A673 (cell line): Measurements from ENCODE around the gene SETD4. TPM values are rescaled to one million over a fixed set of nuclear protein-coding genes. Genes with fewer than 3 reads are reported as not detected.

Experiments used
- BruUV-seq: library from RNA; stranded (reverse); fragments of 400-500 nt; replicated peaks from 2 replicates; lab custom pipeline; 2021; lab: Mats Ljungman, UMichigan
- CTCF ChIA-PET: fragments of 300-600 bp; sonication (Branson Sonifier 250); formaldehyde crosslinking; loops from one replicate; lab custom pipeline; 2022; ENCODE audit warnings: antibody characterized with exemption; lab: Charles Lee
- POLR2A ChIA-PET: fragments of 300-600 bp; sonication (Branson Sonifier 250); formaldehyde crosslinking; loops from one replicate; lab custom pipeline; 2022; ENCODE audit warnings: antibody characterized with exemption; ENCODE audit not compliant: low non-redundant PET; lab: Charles Lee
- DNase-seq: peaks from one replicate; pipeline ENCODE4 v3.0.0-alpha.2; 2015; ENCODE audit warnings: low spot score
- H3K27ac ChIP-seq: fragments of 200-600 bp; sonication (generic); 2 replicates; pipeline ENCODE4 v1.5.1; 2016; ENCODE audit warnings: mixed run types, low read depth, mild to moderate bottlenecking, mixed read lengths, antibody characterized with exemption, low read length; ENCODE audit not compliant: poor library complexity, severe bottlenecking
- H3K27me3 ChIP-seq: fragments of 200-600 bp; sonication (generic); replicated peaks from 2 replicates; pipeline ENCODE4 v1.6.1; 2017; ENCODE audit warnings: mixed run types, low read depth, mild to moderate bottlenecking, mixed read lengths, antibody characterized with exemption, low read length; ENCODE audit not compliant: insufficient read depth, poor library complexity
- H3K36me3 ChIP-seq: fragments of 200-600 bp; sonication (generic); 2 replicates; pipeline ENCODE4 v1.6.1; 2016; ENCODE audit warnings: mixed run types, mild to moderate bottlenecking, mixed read lengths, antibody characterized with exemption, low read length; ENCODE audit not compliant: insufficient read depth, poor library complexity, severe bottlenecking
- H3K4me1 ChIP-seq: fragments of 200-600 bp; sonication (generic); 2 replicates; pipeline ENCODE4 v1.6.1; 2017; ENCODE audit warnings: mixed run types, mild to moderate bottlenecking, mixed read lengths, antibody characterized with exemption, low read length; ENCODE audit not compliant: insufficient read depth, poor library complexity, severe bottlenecking
- H3K4me3 ChIP-seq: fragments of 200-600 bp; sonication (generic); 2 replicates; pipeline ENCODE4 v1.5.1; 2016; ENCODE audit warnings: low read depth, mixed run types, mild to moderate bottlenecking, mixed read lengths, low read length; ENCODE audit not compliant: poor library complexity, severe bottlenecking
- H3K9me3 ChIP-seq: fragments of 200-600 bp; sonication (generic); 2 replicates; pipeline ENCODE4 v1.6.1; 2016; ENCODE audit warnings: mixed run types, low read depth, mild to moderate bottlenecking, mixed read lengths, antibody characterized with exemption, low read length; ENCODE audit not compliant: poor library complexity, severe bottlenecking
- CTCF ChIP-seq: fragments of 300-800, 200-600 bp; sonication (generic); conservative IDR thresholded peaks from 2 replicates; pipeline ENCODE4 v1.5.1; 2017; ENCODE audit warnings: low read depth, mild to moderate bottlenecking, antibody characterized with exemption, low read length, moderate library complexity, mixed read lengths
- EZH2 ChIP-seq: fragments of 200-600 bp; sonication (generic); IDR thresholded peaks from 2 replicates; pipeline ENCODE4 v1.6.1; 2017; ENCODE audit warnings: borderline replicate concordance, low read depth, mild to moderate bottlenecking, mixed read lengths, antibody characterized with exemption, low read length; ENCODE audit not compliant: poor library complexity, severe bottlenecking
- intact Hi-C: fragments of 100-400 bp; cut with micrococcal nuclease; formaldehyde crosslinking; loops from one replicate; pipeline ENCODE4 v1.10.0; 2022; ENCODE audit not compliant: unreplicated experiment
- total RNA-seq: library from RNA; stranded (reverse); gene quantifications from 2 replicates; pipeline ENCODE4 v1.2.3, GENCODE V29; 2021

SETD4 gene
- total RNA-seq, 1 experiment from 2014 or later: 29.3 TPM

- no peaks in the 10 kb centered on the region for H3K27me3 ChIP-seq
- peaks cover 19% of the 10 kb centered on the region for H3K9me3 ChIP-seq
- POLR2A ChIA-PET: no interaction called here
- peaks cover 30% of the 10 kb centered on the region for H3K4me1 ChIP-seq
- no peak overlapping the region for H3K4me3 ChIP-seq
- no TSS peak for BruUV-seq
- no peak overlapping the region for H3K27ac ChIP-seq
- CTCF ChIA-PET: no interaction called here
- no peak for TF ChIP-seq CTCF
- TF ChIP-seq EZH2: no peak
- H3K36me3 ChIP-seq: no peaks in the 10 kb centered on the region
- intact Hi-C loops: no loop called here
- no peak for DNase-seq
Measured at GRCh38 chr21:36096398-36097290, 36.3 kb upstream of the SETD4 start.

GRCh38 chr21:36093512-36093911 lies 33.2 kb upstream of the SETD4 start:
- Histone ChIP-seq H3K9me3 (peaks cover 19% of the 10 kb centered on the region), H3K36me3 (no peaks in the 10 kb centered on the region), H3K27me3 (no peaks in the 10 kb centered on the region), H3K4me3 (no peak overlapping the region), H3K4me1 (peaks cover 9% of the 10 kb centered on the region), H3K27ac (no peak overlapping the region)
- TF ChIP-seq CTCF (no peak), EZH2 (no peak)
- intact Hi-C loops: no loop called here
- CTCF ChIA-PET: no interaction called here
- POLR2A ChIA-PET: no interaction called here
- no peak for DNase-seq
- no TSS peak for BruUV-seq

GRCh38 chr21:36092681-36093080 lies 32.4 kb upstream of the SETD4 start:
- H3K9me3 ChIP-seq: peaks cover 19% of the 10 kb centered on the region
- H3K27ac ChIP-seq: no peak overlapping the region
- peaks cover under 1% of the 10 kb centered on the region for H3K4me1 ChIP-seq
- no peak for DNase-seq
- intact Hi-C loops: no loop called here
- CTCF ChIA-PET: no interaction called here
- no peaks in the 10 kb centered on the region for H3K27me3 ChIP-seq
- POLR2A ChIA-PET: no interaction called here
- BruUV-seq: no TSS peak
- H3K36me3 ChIP-seq: no peaks in the 10 kb centered on the region
- TF ChIP-seq CTCF: no peak
- no peak for TF ChIP-seq EZH2
- H3K4me3 ChIP-seq: no peak overlapping the region
